ENCODE data around the gene SLC5A3. TPM values are rescaled to one million over a fixed set of nuclear protein-coding genes. Genes with fewer than 3 reads are reported as not detected.

Gene SLC5A3
- total RNA-seq, 1 donor from 2014 or later = 24.1 TPM

GRCh38 chr21:34116569-34116968, 43.2 kb downstream of the SLC5A3 start:
- no peaks in the 10 kb centered on the region for H3K36me3 ChIP-seq
- intact Hi-C loops (cut with DNase I) = no loop called here
- H3K4me3 ChIP-seq = no peak overlapping the region
- TF ChIP-seq CTCF (IDR thresholded peaks at IDR 0.05) = no peak
- H3K27me3 ChIP-seq = no peaks in the 10 kb centered on the region
- no peaks in the 10 kb centered on the region for H3K9me3 ChIP-seq
- H3K4me1 ChIP-seq = peaks cover 4% of the 10 kb centered on the region
- H3K27ac ChIP-seq = no peak overlapping the region
- no peak for DNase-seq
- ATAC-seq = no peak

- TF ChIP-seq CTCF (IDR thresholded peaks at IDR 0.05) = no peak
- Histone ChIP-seq H3K4me3 (no peak overlapping the region), H3K36me3 (peaks cover 6% of the 10 kb centered on the region), H3K9me3 (no peaks in the 10 kb centered on the region), H3K27ac (no peak overlapping the region), H3K4me1 (no peaks in the 10 kb centered on the region), H3K27me3 (no peaks in the 10 kb centered on the region)
- no peak for ATAC-seq
- DNase-seq = no peak
- intact Hi-C loops (cut with DNase I) = no loop called here
These were observed 47.5 kb downstream of the SLC5A3 start for GRCh38 chr21:34120867-34121266.

GRCh38 chr21:34122047-34122446, 48.7 kb downstream of the SLC5A3 start:
- intact Hi-C loops (cut with DNase I) = no loop called here
- no peak overlapping the region for H3K27ac ChIP-seq
- no peak for TF ChIP-seq CTCF (IDR thresholded peaks at IDR 0.05)
- no peak for ATAC-seq
- no peak for DNase-seq
- no peaks in the 10 kb centered on the region for H3K4me1 ChIP-seq
- H3K27me3 ChIP-seq = no peaks in the 10 kb centered on the region
- peaks cover 17% of the 10 kb centered on the region for H3K36me3 ChIP-seq
- no peaks in the 10 kb centered on the region for H3K9me3 ChIP-seq
- H3K4me3 ChIP-seq = no peak overlapping the region

Other genes starting within 250 kb of the SLC5A3 start
- 107 TPM for gene ATP5PO, start 157.8 kb upstream of the SLC5A3 start, total RNA-seq
- 57.6 TPM for gene MRPS6, start within 50 bp of the SLC5A3 start, total RNA-seq